ENCODE results near the gene ANKS1B. TPM values are rescaled to one million over a fixed set of nuclear protein-coding genes. Genes with fewer than 3 reads are reported as not detected.

Gene ANKS1B
- total and polyA plus RNA-seq, 2 of the 4 experiments (the other 2 are of a cell fraction): 0.17 to 0.18 TPM

DNA sequence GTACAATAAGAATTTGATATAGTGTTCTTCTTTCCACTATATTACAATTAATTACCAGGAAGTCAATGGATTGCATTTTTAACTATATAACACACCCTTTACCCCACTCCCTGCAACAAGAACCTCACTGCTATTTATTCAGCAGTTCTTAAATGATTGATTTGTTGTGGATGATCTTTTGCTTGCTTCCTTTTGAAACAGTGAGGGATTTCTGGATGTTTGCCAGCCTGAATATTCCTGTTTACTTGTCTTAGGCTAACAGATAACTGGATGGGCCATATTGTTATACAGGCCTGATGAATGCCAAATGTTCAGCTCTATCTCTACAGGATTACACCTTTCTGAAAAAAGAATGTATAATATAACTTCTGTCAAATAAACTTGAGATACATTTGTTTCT is 842.1 kb downstream of the ANKS1B start:
- no peak for ATAC-seq (ENCODE audit: low read depth)

More for the DNA sequence above, 842.1 kb downstream of the ANKS1B start:
- TF ChIP-seq FOS (IDR thresholded peaks at IDR 0.05; ENCODE audit: low read depth, low read length) (no peak), NFE2L2 (IDR thresholded peaks at IDR 0.05; ENCODE audit: low read depth, low read length) (no peak), CEBPB (IDR thresholded peaks at IDR 0.05; ENCODE audit: low read depth, low read length) (no peak), MAFK (IDR thresholded peaks at IDR 0.05; ENCODE audit: low read depth, low read length) (no peak), RAD21 (IDR thresholded peaks at IDR 0.05; ENCODE audit: low read length) (no peak), RCOR1 (IDR thresholded peaks at IDR 0.05; ENCODE audit: insufficient replicate concordance, low read length) (no peak), CHD1 (IDR thresholded peaks at IDR 0.05; ENCODE audit: low read depth, low read length) (no peak), BHLHE40 (IDR thresholded peaks at IDR 0.05; ENCODE audit: low read depth, low read length) (no peak), MXI1 (IDR thresholded peaks at IDR 0.05; ENCODE audit: borderline replicate concordance, low read depth, low read length) (no peak), MAZ (IDR thresholded peaks at IDR 0.05; ENCODE audit: borderline replicate concordance, low read depth, low read length) (no peak), POLR2A (IDR thresholded peaks at IDR 0.05; ENCODE audit: low read depth, low read length) (no peak), SMC3 (IDR thresholded peaks at IDR 0.05; ENCODE audit: low read depth, low read length) (no peak)
- TF ChIP-seq, protein P1, sequence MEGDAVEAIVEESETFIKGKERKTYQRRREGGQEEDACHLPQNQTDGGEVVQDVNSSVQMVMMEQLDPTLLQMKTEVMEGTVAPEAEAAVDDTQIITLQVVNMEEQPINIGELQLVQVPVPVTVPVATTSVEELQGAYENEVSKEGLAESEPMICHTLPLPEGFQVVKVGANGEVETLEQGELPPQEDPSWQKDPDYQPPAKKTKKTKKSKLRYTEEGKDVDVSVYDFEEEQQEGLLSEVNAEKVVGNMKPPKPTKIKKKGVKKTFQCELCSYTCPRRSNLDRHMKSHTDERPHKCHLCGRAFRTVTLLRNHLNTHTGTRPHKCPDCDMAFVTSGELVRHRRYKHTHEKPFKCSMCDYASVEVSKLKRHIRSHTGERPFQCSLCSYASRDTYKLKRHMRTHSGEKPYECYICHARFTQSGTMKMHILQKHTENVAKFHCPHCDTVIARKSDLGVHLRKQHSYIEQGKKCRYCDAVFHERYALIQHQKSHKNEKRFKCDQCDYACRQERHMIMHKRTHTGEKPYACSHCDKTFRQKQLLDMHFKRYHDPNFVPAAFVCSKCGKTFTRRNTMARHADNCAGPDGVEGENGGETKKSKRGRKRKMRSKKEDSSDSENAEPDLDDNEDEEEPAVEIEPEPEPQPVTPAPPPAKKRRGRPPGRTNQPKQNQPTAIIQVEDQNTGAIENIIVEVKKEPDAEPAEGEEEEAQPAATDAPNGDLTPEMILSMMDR (conservative IDR thresholded peaks at IDR 0.05; ENCODE audit: low read depth, low read length): no peak
- TF ChIP-seq, protein P2, sequence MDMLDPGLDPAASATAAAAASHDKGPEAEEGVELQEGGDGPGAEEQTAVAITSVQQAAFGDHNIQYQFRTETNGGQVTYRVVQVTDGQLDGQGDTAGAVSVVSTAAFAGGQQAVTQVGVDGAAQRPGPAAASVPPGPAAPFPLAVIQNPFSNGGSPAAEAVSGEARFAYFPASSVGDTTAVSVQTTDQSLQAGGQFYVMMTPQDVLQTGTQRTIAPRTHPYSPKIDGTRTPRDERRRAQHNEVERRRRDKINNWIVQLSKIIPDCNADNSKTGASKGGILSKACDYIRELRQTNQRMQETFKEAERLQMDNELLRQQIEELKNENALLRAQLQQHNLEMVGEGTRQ (IDR thresholded peaks at IDR 0.05; ENCODE audit: low read depth, low read length): no peak
- no peak overlapping the region for H3K56ac ChIP-seq (ENCODE audit: extremely low read depth, insufficient read depth, low read length)
- H3K18ac ChIP-seq (ENCODE audit: low read depth, low read length): no peak overlapping the region
- H3K27me3 ChIP-seq (ENCODE audit: control insufficient read depth, insufficient read depth, low read length): no peaks in the 10 kb centered on the region
- no peak overlapping the region for H3K27ac ChIP-seq (ENCODE audit: insufficient read depth, low read length)
- DNase-seq: no peak
- H2AK5ac ChIP-seq (ENCODE audit: low read depth, low read length): no peak overlapping the region
- peaks cover 2% of the 10 kb centered on the region; the same call in 1 of the 2 replicates for H3K9me3 ChIP-seq (ENCODE audit: control insufficient read depth, insufficient read depth, low read length)
- no TSS peak for BruUV-seq (replicated peaks)
- no peak overlapping the region for H3K23ac ChIP-seq (ENCODE audit: low read depth, low read length)
- H2BK120ac ChIP-seq (ENCODE audit: low read depth, low read length): no peak overlapping the region
- in situ Hi-C loops (cut with MboI; ENCODE audit: low sequenced_read_pairs) (no loop called here), intact Hi-C loops (cut with micrococcal nuclease) (no loop called here), dilution Hi-C loops (cut with HindIII; ENCODE audit: low sequenced_read_pairs, unreplicated experiment) (no loop called here)
- POLR2A ChIA-PET (ENCODE audit: unreplicated experiment): no interaction called here
- H3K9me1 ChIP-seq (ENCODE audit: insufficient read depth, low read length): no peaks in the 10 kb centered on the region
- no peak overlapping the region for H2BK15ac ChIP-seq (ENCODE audit: low read depth, low read length)
- H4K8ac ChIP-seq (ENCODE audit: low read depth in 2 of 2, low read length in 2 of 2): no peak overlapping the region
- H3K4me2 ChIP-seq (ENCODE audit: low read depth, low read length): no peak overlapping the region
- no peak overlapping the region for H2BK5ac ChIP-seq (ENCODE audit: low read depth, low read length, poor library complexity, severe bottlenecking)
- H2AFZ ChIP-seq (replicated peaks; ENCODE audit: low read length, poor library complexity): no peak overlapping the region
- no peaks in the 10 kb centered on the region for H3K79me1 ChIP-seq (ENCODE audit: low read depth in 1 of 2, low read length in 2 of 2)
- CTCF ChIA-PET: no interaction called here
- H3K14ac ChIP-seq (replicated peaks; ENCODE audit: low read depth, low read length): no peak overlapping the region
- H3K36me3 ChIP-seq (ENCODE audit: control insufficient read depth, insufficient read depth, low read length): no peaks in the 10 kb centered on the region
- H2AK9ac ChIP-seq (replicated peaks; ENCODE audit: low read depth, low read length, poor library complexity): no peak overlapping the region
- no peak overlapping the region for H3K4me3 ChIP-seq (ENCODE audit: insufficient read depth, low read depth, low read length)
- no peaks in the 10 kb centered on the region for H4K20me1 ChIP-seq (ENCODE audit: insufficient read depth, low read length)
- no peaks in the 10 kb centered on the region for H3K4me1 ChIP-seq (ENCODE audit: control insufficient read depth, insufficient read depth, low read length)
- H2BK20ac ChIP-seq (ENCODE audit: low read depth, low read length): no peak overlapping the region
- no peak overlapping the region for H3K4ac ChIP-seq (ENCODE audit: low read depth, low read length)
- H3K9ac ChIP-seq (ENCODE audit: low read depth, low read length): no peak overlapping the region
- H4K5ac ChIP-seq (ENCODE audit: low read depth, low read length): no peak overlapping the region
- no peak overlapping the region for H4K91ac ChIP-seq (ENCODE audit: insufficient read depth, low read depth, low read length)

All from IMR-90 (cell line).